HG03103 (cell line): ENCODE measurements around the gene VPS35L.

Experiments
- ATAC-seq: cut with Tn5 transposase; IDR thresholded peaks from one replicate; pipeline ENCODE4 v1.9.1; 2021; ENCODE audit warnings: low read depth; ENCODE audit not compliant: unreplicated experiment

The VPS35L gene

DNA sequence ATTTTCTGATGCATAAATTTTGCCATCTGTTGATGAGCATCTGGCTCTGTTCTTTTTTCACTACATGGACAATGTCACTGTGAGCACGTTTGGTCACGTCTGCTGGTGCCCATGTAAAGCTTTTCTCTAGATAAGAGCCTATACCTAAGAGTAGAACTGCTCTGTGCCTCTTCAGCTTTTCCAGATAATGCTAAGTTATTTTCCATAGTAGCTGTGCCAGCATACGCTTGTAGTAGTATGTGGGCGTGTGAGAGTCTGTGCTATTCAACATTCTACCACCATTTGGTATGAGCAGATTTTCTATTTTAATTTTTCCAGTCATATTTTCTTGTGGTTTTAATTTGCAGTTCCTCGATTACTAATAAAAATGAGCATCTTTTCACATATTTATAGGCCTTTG, 33.2 kb downstream of the VPS35L start:
- no peak for ATAC-seq

DNA sequence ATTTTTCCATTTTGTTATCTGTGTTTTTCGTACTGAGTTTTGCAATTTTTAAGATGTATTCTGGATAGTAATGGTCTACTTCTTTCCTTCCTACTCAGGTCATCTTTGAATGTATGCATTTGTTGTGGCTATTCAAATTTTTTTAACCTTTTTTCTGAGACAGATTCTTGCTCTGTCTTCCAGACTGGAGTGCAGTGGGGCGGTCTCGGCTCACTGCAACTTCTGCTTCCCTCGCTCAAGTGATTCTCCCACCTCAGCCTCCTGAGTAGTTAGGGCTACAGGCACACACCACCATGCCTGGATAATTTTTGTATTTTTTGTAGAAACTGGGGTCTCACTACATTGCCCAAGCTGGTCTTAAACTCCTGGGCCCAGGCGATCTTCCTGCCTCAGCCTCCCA, 33.6 kb downstream of the VPS35L start:
- no peak for ATAC-seq

DNA sequence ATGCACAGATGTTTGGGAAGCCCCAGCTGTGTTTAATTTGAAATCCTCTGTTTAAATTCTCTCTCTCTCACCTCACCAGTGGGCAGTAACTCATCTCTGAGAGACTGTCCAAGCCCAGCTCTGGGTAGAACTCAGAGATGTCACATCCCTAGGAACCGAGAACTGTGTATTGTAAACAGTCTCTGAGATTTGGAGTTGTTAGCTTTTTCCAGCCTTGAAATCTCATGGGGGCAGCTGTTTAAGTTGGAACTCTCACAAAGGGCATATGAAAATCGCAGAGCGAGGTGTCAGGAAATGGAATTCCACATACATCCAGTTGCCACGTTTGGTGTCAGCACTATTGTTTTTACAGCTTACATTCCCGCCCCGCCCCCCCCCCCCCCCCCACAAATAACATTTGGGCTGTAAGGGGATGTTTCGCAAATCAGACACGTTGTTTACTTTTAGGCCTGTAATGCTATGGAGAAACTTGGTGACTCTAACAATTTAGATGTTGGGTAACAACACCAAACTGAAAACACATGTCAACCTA, 34.3 kb downstream of the VPS35L start:
- ATAC-seq: no peak

DNA sequence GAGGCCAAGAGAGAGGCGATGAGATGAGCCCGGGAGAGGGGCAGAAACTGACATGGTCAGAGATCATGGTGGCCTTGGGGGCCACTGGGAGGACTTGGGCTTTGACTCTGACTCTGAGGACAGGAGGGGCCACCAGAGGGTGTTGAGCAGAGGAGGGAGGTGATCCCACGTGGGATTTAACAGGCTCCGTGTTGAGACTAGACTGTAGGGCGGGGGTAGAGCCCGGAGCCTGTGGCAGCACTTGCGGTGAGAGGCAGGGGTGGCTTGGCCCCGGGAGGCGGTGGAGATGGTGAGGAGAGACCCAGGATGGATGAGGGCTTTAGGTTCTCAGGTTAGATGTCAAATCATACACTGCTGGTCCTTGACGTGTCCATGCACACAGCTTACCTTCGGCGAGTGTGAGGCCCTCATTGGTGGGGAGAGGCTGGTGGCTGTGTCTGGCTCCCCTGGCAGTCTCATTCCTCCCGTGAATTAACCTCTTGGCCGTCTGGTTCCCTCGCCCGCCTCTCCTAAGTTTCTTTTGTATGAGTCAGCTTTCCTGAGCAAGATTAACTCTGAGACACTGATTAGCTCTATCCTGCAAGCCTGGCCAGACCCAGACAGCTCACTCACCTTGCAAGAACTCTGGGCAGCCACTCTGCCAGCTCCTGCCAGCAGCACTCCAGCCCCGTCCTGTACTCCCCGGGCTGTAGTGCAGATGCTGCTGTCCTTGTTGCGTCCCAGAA, 39.7 kb downstream of the VPS35L start:
- ATAC-seq: no peak

DNA sequence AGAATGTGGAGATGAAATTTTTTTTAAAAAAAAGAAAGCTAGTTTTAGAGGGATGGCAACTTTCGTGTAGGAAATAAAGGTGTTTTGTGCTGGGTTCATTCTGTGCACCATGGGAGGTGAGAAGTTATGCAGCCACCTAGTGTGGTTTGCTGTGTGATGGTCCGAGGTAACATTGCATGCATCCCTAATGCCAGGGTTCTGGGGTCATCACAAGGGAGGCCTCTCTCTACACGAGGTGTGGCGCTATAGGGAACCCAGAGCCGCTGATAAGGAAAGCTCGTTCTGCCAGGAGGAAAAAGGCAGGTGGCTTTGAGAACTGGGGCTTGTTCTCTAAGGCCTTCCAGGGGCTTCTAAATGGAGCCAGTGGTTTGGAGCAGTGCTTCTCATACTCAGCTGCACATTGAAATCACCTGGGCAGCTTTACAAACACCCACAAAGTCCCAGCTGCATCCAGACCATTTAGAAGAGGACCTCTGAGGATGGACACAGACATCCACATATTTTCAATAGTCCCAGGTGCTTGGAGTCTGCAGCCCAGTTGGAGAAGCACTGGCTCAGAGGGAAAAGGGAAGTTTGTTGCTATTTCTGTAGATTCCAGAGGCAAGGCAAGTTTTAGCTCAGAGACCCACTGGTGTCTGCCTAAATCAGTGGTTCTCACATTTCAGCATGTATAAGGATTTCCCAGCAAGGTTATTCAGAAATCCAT, 43.5 kb downstream of the VPS35L start:
- no peak for ATAC-seq

DNA sequence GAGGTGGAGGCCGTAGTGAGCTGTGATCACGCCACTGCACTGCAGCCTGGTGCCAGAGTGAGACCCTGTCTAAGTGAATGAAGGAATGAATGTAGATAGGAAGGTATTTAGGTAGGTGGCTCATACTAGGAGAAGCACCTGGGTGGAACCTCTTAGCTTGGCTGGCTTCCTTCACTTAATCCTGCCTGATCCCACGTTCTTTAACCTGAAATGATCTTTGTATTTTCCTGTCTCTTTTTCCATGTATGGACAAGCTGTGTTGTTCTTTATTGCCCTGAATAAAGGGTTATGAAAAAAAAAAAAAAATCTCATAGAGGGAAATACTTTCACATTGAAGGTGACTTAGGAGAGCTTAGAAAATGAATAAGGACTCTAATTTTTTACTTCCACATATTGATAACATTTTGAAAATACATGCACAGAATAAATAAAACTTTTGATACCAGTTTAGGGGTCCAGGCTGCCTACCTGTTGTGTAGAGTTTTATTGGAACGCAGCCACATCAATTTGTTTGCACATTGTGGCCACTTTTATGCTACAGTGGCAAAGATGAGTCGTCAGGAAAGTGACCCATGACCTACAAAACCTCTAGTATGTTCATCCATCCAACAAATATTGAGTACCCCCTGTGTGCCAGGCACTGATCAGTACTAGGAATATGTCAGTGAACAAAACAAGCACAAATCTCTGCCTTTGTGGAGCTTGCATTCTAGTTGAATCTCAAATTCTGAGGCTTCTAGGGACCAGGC, 44.6 kb downstream of the VPS35L start:
- ATAC-seq: no peak

DNA sequence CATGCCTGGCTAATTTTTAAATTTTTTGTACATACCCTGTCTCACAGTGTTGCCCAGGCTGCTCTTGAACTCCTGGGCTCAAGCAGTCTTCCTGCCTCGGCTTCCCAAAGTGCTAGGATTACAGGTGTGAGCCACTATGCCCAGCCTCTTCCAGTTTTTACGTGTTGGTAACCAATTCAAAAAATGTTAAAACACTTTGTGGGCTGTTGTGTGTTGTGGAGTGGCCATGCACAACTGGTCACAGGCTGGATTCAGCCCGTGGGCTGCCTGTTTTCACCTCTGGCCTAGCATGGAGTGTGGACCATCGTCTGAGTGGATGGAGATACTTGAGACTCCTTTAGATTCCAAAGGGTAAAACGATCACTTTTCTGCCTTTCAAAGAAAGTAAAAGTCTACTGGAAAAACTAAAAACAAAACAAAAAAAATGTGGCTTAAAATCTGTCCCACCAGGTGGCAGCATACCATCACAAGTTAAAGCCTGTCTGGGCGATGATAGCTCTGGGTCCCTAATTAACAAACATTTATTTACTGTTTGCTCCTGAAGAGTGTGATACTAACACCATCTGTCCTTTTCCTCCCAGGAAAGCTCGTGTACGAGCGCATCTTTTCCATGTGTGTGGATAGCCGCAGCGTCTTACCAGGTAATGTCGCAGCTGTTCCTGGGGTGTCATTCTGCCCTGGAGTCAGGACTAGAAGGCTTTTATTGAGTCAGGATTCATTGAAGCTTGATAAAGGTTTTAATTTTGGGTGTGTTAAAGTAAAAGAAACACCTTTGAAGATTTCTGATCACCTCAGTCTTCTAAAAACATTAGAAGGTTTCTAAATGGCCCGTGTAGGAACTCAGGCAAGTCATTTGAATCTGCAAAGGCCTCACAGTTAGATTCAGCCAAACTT, 45.8 kb downstream of the VPS35L start:
- no peak for ATAC-seq

DNA sequence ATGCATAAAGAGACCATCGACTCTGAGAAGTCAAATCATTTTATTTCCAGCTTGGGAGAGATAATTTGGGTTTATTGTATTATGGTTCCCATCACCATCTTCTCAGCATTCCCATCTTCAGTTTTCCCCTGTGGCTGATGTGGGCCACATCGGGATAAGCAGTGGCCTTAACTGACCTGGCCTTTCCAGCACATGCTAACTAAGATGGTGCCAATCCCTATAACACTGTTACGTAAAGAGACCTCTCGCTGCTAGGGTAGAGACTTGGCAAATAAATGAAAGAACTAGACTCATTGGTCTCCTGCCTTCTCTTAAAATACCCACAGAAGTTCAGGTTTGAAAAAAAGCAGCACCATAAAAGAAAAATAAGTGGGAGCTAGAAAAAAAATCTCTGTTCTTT, 49.4 kb downstream of the VPS35L start:
- ATAC-seq: no peak

DNA sequence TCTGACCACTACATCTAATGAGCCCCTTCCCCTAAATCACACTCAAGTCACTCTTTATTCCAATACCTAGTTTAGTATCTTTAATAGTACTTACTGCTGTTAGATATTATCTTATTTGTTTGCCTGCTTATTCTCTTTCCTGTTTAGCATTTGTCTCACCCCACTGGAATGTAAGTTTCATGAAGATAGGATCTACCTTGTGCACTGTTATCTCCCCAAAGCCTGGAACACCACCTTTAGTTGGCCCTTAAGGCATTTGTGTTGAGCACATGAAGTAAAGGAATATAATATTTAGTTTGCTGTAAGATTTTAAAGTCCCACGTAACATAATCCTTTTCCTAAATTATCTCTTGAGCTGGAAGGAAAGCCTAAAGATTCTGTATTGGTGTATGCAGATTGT, 50.2 kb downstream of the VPS35L start:
- ATAC-seq: no peak

DNA sequence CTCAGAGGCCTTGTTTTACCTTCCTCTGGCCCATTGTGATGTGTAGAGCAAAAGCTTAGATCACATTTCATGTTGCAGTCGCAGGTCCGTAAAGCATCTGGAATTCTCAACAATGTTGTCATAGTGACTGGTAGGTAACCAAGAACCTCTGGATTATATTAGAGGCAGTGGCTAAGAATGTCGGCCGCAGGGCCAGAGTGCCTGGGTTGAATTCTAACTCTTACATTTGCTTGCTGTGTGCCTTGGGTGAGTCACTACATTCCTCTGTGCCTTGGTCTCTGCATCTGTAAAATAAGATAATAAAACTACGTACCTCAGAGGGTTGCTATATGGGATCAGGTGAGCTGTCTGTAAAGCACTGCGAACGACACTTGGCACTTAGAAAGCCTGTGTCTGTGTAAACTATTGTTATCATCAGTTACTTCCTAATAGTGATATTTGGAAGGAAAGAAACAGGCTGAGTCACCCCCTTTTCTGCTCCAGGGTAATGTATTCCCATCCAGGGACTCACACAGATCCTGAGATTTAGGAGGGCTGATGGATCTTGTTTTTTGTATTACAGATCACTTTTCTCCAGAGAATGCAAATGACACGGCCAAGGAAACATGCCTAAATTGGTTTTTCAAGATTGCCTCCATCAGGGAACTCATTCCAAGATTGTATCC, 52.2 kb downstream of the VPS35L start:
- ATAC-seq: no peak

DNA sequence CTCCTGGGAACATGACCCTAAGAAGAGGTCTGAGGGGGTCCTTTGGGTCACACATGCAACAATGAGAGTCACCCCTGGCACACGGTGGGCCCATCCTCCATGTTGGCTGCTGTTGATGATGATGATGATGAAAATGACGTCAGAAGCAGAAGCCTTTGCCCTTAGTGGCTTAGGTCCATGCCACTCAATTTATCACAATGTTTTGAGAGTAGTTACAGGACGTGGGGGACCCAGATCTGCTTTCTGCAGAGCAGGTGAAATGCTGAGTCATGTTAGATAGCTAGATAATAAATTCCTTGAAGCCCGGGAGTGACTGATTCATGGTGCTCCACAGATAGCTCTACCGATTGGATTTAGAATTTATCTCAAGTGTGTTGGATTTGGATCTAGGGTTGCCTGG, 53.9 kb downstream of the VPS35L start:
- ATAC-seq: no peak

DNA sequence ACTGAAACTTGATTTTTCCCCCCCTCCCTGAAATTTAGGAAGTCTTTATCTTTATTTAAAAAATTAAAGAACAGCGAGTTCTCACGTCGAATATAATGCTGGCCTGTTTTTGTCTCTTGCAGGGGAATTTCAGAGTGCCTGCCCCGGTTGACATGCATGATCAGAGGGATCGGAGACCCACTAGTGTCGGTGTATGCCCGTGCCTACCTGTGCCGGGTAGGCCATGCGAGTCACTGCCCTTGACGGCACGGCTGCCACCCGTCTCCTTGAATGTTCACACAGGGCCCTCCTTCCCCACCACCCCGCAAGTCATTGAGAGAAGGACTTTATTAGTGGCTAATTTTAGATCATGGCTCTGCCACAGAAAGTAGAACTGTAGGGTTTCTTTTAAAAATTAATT, 54.7 kb downstream of the VPS35L start:
- ATAC-seq: no peak

DNA sequence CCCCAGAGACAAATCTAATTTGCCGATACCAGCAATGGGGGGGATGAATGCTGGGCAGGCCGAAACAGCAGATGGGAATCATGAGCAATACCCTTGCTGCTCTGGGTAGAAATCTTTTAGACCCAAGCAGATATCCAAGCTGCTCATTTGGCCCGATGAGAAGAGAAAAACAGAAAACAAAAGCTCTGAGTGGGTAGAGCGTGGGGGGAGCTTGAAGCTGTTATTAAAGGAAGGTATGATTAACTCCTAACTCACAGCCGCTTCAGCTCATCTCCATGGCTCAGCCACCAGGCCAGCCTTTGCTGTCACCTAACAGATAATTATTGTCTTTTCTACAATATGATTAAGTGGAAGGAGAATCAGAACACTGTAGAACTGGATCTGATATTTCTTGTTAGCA, 58.3 kb downstream of the VPS35L start:
- ATAC-seq: no peak

DNA sequence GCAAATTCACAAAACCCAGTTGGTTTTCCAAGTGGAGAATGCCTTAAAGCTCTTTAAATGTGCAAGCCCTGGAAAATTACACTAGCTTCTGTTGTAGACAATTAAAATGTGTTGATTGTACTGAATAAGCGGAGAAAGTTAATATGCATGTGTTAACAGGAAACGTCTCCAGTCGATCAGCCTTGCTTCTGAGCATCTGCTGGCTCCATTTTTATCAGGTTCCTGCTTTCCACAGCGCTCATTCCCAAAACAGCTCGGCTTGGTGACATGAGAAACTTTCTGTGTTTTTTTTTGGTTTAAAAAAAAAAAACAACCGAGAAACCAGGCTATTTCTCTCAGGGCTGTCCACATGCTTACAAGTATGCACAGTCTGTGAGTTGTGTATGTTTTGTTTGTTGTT, 60.7 kb downstream of the VPS35L start:
- ATAC-seq: no peak

DNA sequence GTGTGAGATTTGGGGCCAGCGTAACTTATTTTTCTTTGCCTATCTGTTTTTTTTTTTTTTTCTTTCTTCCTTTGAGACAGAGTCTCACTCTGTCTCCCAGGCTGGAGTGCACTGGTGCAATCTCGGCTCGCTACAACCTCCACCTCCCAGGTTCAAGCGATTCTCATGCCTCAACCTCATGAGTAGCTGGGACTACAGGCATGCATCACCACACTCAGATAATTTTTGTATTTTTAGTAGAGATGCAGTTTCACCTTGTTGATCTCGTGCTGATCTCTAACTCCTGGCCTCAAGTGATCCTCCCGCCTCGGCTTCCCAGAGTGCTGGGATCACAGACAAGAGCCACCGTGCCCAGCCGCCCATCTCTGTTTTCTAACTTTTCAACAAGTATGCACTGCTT, 63.4 kb downstream of the VPS35L start:
- no peak for ATAC-seq

DNA sequence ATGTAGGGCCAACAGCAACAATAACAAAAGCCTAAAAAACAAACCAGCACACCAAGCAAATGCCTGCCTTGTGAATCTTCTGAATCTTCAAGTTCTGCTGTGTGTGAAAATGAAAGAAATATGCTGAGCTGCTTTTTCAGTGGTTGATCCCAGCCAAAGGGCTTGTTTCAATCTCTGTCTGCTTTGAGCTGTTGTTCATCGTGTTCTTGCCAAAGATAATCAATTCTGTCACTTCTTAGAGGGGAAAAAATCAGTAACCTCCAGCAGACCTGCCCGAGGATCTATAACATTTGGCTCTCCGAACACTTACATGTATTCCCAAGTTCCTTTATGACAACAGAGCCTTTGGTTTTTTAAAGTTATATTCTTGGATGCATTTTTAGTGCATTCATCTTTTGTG, 65.9 kb downstream of the VPS35L start:
- no peak for ATAC-seq

DNA sequence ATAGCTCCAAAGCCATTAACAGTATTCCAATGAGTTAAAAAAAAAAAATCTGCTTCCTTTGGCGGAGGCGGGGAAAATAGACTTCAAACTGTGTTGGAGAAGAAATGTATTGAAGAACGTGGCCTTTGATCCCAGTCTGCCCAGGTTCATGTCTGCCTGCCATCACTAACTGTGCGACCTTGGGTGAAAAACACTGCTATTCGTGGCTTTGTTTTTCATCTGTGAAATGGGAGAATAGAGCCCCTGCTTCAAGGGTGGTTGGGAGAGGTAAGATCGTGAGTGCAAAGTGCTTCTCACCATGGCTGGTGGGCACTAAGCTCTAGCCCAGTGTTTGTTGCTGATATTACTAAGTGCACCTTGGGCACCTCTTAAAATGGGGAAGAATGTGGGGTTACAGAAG, 69.5 kb downstream of the VPS35L start:
- ATAC-seq: no peak

DNA sequence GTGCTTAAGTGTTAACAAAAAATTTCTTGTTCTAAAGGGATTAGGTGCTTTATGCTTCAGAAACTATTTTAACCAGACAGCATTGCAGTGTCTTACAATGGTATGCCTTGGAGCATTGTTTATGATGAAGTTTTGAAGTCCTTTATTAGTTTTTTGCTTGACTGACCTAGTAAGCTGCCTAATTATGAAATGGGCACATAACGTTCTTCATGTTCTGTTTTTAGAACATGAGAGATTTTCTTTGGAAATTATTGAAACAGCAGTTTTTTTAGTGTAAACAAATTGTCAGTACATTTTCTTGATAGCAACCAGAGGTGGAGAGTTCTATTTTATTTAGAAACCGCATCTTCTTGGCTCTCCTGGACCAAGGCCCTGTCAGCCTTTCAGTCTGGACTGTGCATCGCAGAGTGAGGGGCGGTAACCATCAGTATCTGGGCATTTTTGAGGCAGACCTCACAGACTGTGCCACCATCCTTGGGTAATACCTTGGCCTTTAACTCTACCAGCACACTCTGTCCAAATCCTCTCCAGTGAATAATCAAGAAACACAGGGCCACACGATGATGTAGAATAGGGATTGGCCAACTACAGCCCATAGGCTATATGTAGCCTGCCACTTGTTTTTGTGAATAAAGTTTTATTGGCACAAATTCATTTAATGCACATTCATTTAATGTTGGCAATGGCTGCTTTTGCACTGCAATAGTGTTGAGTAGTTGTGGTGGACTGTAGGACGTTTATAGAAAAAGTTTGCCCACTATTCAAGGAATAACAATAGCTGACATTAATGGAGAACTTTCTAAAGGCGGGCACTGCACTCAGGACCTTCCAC, 81.1 kb downstream of the VPS35L start:
- ATAC-seq: no peak

DNA sequence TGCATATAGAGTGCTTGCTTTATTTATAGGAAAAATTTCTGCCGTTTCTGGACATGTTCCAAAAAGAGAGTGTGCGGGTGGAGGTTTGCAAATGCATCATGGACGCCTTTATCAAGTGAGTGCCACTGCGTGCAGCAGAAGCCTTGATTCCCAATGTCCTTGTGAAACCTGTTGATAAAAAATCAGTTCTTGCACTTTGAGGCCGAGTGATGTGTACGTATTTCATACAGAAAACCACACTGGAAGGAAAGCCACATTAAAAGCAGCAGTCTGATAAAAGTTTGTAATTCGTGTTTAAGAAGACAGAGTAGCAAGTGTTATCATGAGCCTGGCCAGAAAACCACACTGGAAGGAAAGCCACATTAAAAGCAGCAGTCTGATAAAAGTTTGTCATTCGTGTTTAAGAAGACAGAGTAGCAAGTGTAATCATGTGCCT, 84.5 kb downstream of the VPS35L start:
- no peak for ATAC-seq
